GM21423 (cell line): ENCODE data around the gene TF.

Source experiments
- ATAC-seq: cut with Tn5 transposase; IDR thresholded peaks from one replicate; pipeline ENCODE4 v1.9.1; 2021; ENCODE audit warnings: mild to moderate bottlenecking, moderate library complexity; ENCODE audit not compliant: unreplicated experiment

Gene TF

DNA sequence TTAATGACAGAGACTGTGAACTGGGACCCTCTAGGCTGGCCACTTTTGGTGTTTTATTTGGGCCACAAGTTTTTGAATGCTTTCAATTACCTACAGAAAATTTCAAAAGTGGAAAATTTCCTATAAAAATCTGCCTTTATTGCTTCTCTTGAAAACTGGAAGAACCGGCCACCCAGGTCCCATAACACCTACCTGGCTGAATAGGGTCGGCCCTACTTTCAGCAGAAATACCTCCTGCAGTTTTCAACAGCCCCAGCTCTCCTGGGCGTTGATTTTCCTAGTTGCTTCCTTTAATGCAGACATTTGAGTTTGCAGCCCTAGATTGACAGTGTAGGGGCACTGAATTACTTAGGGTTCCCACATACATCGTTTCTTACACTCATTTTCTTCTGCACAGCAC is 58.7 kb downstream of the TF start:
- ATAC-seq, result no peak

DNA sequence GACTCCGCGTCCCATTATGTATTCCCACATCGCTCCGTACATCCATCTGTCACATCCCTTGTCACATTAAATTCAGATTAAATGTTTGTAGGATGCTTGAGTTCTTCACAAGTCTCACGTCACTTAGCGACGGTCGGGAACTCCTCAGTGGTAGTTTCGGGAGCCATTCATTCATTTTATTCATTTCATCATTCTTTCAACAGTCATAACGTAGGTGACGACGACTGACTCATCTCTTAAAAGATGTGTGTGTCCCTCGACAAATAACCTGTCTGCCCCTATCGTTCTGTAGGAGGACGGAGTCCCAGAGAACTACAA is 59.1 kb downstream of the TF start:
- no peak for ATAC-seq

DNA sequence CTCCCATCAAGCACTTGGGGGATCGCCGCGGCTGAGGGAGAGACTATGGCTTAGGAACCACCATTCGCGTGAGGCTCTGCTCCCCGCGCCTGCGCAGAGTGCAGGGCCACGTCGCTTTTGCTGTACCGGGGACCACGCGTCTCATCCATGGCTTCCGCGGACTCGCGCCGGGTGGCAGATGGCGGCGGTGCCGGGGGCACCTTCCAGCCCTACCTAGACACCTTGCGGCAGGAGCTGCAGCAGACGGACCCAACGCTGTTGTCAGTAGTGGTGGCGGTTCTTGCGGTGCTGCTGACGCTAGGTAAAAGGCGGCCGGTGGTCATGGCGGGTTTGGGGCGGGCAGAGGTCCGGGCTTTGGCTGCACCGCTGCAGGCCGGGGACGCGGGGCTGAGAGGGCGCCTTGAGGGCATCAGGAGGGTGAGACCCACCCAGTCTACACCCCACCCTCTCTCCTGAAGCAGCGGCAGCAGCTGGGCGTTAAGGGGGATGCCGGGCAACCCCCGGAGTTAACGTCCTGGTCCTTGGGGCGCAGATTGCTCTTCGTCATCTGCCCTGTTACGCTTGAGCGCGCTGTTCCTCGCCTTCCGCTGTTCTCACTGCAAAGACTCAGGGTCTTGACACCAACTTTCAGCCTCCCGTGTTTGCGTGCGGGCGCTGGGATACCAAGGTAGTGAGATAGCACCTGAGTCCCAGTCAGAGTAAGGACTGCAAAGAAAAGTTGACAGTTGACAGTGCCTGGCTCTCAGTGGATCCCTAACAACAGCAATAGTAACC is 59.7 kb downstream of the TF start, which contains the start of gene SRPRB:
TSS of gene SRPRB (plus strand) at position 114 of the 774 bp plus-strand sequence. CDS start at position 148, 34 bp downstream.
- ATAC-seq, result peak; percentile 99

DNA sequence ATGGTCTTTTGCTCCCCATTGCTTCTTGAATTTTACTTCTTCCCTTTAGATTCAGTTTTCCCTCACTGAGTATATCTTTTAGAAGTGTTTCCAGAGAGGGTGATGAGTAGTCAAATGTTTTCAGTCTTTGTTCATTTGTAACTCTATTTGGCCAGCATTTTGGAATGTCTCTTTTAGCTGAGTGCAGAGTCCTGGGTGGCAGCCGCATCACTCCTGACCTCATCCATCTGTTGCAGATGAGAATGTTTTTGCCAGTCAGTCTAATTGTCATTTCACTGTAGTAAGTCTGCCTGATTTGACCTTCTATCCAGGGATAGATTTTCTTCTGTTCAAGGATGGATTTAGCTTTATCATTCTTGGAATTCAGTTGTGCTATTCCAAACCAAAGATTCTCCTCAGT is 66.7 kb downstream of the TF start:
- no peak for ATAC-seq

- no peak for ATAC-seq
Observed at GRCh38 chr3:133815386-133815785, 69.2 kb downstream of the TF start.

DNA sequence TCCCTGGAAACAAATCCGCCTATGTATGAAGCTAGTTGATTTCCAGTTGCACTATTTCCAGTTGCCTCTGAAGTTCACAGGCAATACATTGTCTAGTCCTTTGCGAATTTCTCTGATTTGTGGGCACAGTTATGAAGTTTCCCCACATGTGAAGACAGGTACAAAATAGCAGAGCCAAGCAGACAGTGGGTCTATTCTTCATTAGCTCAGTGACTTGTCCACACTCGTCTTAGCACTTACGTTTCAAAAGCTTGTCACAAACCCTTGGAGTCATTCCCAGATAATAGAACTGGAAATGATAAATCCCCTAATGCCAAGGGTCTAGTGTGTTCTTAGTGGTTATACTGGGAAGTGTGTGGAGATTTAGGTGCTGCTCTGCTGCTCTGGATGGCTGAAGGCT is 73.9 kb downstream of the TF start:
- ATAC-seq, result no peak

DNA sequence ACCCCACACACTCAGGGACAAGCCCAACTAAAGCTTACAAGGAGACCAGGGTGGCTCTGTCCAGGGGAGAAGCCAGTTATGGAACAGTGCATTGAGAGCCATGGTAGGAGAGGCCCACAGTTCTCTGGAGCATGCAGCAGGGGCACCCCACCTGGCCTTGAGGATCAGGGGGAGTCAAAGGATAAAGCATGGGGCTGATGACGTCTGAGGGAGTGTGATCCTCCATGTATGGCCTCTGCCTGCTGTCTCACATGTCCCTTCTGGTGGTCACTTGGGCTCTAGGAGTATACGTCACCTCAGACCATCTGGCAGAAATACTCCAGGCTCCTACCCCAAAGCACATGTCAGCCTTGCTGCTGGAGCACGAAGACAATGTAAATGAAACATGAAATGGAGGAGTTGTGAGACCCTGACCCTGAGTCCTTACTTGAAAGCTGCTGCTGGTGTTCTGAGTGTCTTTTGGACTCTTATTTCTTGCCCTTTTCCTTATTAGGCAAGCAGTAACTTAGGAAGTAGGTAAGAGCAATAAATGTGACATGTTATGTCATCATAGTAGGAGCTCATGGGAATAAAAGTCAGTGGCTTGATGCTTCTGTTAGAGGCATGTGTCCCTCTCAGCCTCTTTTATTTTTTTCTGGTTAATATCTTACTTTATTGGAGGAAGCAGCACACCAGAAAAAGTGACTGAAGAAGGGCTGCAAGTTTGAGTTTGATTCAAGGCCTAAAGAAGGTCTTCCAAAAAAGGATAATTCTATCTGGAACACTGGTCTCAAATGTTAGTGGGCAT is 74.9 kb downstream of the TF start:
- no peak for ATAC-seq

- no peak for ATAC-seq
Observed at GRCh38 chr3:133821767-133822638, 75.8 kb downstream of the TF start.

DNA sequence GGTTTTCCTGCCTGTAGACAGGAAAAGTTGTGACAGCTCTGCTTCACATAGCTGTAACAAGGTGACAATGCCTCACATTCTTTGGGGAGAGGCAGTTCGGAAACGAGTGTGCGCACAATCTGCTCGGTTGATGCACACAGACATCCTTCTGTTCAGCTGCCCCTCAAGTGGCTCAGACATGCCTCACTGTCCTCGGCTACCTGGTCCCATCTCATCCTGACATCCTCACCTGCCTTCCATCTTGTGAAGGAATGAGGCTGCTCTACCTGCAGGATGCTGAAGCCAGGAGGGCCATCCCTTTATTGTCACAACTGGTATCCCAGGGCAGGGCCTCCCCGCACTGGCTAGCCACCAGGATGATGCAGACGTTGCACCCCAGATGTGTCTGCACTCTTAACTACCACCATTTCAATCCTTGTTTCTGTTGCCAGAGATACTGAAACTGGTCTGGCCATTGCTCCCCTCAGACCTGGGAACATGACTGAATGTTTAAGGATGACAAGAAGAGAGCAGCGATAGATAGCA is 78.8 kb downstream of the TF start:
- ATAC-seq, result no peak

DNA sequence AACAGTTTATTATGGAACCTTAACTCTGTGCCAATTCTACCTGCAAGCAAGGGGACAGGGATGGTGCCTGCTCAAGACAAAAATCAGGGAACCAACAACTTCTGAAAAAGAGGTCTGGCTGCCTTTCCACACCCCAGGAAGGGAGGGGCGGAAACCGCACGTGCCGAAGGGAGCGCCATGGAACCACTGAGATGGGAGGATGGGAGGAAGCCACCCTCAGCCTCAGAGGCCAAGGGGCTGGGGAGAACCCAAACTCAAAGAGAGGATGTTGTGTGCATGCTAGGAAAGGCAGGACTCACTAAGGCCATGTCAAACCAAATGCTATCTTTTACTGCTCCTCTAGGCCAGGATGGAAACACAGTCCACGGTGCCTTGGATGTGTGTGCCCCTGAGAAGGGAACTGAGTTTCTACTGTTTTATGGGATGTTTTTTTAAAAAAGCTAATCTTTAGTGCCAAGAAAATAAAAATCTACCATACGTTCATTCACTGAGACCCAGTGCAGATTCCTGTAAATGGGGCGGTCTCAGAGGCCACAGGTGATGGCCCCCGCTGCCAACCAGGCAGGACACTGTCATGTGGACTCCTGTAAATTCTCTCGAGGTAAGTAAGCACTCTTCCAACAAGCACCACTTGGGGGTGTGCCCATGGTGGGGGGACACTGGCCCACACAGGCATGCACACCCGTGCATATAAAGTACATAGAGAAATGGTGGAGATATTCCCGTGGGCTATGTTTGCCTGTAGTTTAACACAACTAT is 80.0 kb downstream of the TF start:
- no peak for ATAC-seq

DNA sequence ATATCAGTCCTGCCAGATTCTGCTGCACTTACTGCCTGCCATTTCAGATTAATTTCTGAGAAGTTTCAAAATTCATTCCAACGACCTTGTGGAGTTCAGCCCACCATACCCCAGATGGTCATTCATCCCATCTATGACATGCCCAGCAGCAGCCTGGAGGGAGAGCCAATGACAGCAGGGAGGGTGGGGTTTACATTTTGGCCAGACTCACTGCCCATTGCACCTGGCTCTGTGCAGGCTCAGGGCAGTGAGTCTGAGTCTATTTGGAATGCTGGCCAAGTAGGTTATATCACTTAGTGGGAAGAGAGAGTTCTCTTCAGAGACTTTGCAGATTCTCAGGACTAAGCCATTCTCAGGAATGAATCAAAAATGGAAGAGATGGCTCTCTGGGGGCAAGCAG is 80.9 kb downstream of the TF start:
- no peak for ATAC-seq

DNA sequence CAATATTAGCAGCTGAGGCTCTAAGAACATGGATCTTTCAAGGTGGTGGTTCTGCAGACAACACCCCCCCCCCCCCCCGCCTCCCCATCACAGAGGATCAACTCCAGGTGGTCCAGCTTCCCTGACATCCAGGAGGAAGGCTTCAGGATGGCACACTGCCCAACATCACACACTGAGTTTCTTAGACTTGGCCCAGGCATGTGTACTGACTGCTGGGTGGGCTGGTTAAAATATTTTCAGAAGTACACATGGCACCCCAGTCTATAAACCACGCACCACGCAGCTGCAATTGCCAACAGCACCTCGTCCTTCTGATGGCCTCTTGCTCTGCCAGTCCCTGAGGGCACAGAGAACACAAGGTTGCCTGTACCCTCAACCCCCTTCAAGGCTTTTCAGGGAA is 81.5 kb downstream of the TF start:
- ATAC-seq, result no peak

DNA sequence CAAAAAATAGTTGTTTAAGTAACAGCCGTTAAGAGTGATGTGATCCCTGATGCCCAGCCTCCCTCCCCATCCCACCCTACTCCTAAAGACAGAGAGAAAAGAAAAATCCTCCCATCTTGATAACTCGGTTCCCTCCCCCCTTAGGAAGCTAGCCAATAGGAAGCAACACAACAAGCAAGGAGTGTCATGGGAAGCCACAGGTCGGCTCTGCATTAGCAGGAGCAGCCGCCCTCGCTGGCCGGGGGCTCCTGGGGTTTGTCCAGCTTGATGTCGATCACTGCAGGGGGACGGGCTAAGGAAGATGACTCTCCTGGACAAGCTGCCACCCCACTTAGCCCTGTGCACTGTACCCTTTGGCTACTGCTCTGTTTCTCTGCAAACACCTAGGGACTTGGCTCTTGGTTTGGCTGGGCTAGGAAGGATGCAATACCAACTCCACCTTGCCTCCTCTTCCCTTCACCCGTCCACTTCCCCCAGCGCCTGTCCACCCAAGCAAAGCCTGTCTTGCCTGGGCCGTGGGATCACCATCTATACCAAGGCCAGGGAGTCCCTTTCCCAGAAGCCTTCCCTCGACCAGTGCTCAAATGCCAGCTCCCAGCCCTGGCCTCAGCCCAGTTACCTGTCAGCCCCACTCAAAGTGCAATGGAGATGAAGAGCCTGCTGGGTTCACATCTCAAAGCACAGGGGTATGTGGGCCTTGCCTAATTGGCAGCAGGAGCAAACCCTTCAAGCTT is 82.5 kb downstream of the TF start:
- ATAC-seq, result no peak

GRCh38 chr3:133829310-133829707 is 83.1 kb downstream of the TF start:
- no peak for ATAC-seq

DNA sequence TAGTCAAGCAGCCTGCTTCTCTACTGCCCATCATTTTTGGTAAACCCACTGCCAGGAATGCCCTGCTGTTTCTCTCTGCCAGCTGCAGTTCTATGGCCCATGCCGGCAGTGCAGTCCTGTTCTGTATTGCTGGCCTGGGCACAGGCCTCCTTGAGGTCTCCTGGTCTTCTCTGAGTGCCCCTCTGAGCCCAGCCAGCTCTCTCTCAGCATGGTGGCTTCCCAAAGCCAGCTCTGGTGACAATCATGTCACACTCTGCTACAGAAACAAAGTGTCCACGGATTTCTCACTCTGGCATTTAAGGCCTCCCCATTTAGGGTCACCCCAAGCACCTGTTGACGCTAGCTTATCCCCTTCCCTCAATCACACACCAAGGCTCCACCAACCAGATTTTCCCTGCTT is 83.9 kb downstream of the TF start:
- ATAC-seq, result no peak

DNA sequence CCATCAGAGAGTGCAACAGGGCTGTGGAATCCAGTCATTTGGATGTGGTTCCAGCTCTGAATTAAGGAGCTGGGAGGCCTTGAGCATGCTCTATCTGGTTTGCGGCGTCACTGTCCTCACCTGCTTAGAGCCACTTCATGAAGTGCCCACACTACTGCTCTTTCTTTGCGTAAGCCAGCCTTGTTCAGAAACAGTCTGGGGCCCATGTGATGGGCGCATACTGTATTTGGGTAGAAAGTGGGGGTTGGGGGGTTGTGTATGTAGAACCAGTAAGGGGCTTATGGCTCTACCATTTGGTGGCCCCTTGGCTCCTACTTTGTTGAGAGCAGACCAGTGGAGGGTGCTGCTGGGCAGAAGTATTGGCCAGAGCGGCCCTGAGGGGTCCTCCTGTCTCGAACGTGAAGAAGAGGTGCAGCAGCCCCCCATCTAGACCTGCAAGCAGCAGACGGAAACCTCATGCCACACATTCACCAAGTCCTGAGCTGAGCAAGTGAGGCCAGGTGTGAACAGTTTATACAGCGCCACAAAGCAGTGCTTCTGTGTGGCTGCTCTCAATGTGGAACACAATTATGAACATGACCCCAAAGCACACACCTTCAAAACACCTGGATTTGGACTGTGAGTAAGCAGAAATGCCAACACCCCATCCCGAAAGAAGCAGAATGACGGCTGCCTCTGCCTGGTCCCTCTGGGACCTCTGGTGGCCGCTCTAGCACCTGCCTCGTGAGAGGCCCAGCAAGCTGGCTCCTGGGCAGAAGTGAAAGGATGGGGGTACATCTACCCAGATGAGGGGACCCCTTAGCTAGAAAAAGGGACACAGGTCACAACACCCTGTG is 86.0 kb downstream of the TF start:
- no peak for ATAC-seq

- ATAC-seq, result no peak
Observed at GRCh38 chr3:133832802-133833144, 86.6 kb downstream of the TF start.

DNA sequence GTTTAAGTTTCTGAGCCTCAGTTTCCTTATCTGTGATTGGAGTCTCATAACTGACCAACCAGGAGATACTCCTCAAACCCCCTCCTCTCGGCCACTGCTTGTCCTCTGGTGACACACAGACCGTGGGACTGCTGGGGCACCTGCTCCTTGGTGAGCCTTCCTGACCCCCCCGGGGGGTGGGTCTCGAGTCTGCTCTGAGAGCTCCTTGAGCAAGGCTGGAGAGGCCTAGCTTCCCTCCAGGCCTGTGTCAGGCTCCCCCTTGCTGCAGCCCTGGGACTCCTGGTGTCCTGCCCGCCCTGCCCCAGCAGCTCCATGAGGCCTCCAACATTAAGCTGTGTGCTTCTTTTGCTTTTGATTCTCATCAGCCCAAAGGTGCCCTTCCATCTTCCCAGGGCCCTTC is 87.1 kb downstream of the TF start:
- ATAC-seq, result no peak
